HepG2 (cell line): Measurements from ENCODE around the gene SORBS2. TPM values are rescaled to one million over a fixed set of nuclear protein-coding genes. Genes with fewer than 3 reads are reported as not detected.

Source experiments
- ATAC-seq: fragments of 200-7000 bp; cut with Tn5 transposase; 3 replicates; pipeline ENCODE4 v1.9.1; 2020; ENCODE audit warnings: mild to moderate bottlenecking, moderate library complexity
- BruUV-seq: library from RNA; stranded (reverse); fragments of 400-500 nt; replicated peaks from 2 replicates; lab custom pipeline; 2021; lab: Mats Ljungman, UMichigan
- CTCF ChIA-PET: fragments of 300-600 bp; formaldehyde crosslinking; extraction: SDS; loops from one replicate; lab custom pipeline; 2021; ENCODE audit warnings: low total read pairs, inconsistent platforms, low intra/inter-chr PET ratio; lab: Yijun Ruan, JAX
- POLR2A ChIA-PET: fragments of 350-600 bp; sonication (Branson Sonifier 250); formaldehyde crosslinking; loops from one replicate; lab custom pipeline; 2020; ENCODE audit warnings: antibody characterized with exemption, inconsistent platforms; lab: Yijun Ruan, JAX
- DNase-seq: peaks from one replicate; pipeline ENCODE4 v3.0.0-alpha.2; 2015; ENCODE audit warnings: low spot score
- FAIRE-seq: peaks from 3 replicates; lab custom pipeline; 2011; peaks lifted over from hg19 to GRCh38; lab: Jason Lieb, UNC
- H2AFZ ChIP-seq: one replicate; pipeline ENCODE4 v1.6.1; 2011; ENCODE audit warnings: low read length, inconsistent platforms
- H3K27ac ChIP-seq: fragments of 300-600 bp; 3 replicates; pipeline ENCODE4 v1.8.0; 2011; ENCODE audit warnings: mixed run types, mild to moderate bottlenecking, mixed read lengths, low read length, inconsistent platforms; ENCODE audit not compliant: insufficient read depth; ENCODE audit errors: extremely low read length
- H3K27me3 ChIP-seq, 2 experiments: fragments of 200-600 bp in 1 of 2; 2 replicates in 1 of 2; 3 replicates in 1 of 2; pipeline versions ENCODE4 v1.6.0 to v1.8.0; 2011; ENCODE audit warnings: low read length in 2 of 2, mild to moderate bottlenecking in 2 of 2, moderate library complexity in 2 of 2, inconsistent platforms in 1 of 2; ENCODE audit not compliant: insufficient read depth in 2 of 2, control insufficient read depth in 1 of 2
- H3K36me3 ChIP-seq, 2 experiments: fragments of 200-600 bp in 1 of 2; replicated peaks in 1 of 2; 2 replicates in 1 of 2; 3 replicates in 1 of 2; pipeline versions ENCODE4 v1.5.1 to v1.8.0; 2011; ENCODE audit warnings: low read length in 2 of 2, inconsistent platforms in 1 of 2; ENCODE audit not compliant: insufficient read depth in 2 of 2, control insufficient read depth in 1 of 2
- H3K4me1 ChIP-seq: 2 replicates; pipeline ENCODE4 v1.5.1; 2012; ENCODE audit warnings: low read length, inconsistent platforms; ENCODE audit not compliant: insufficient read depth
- H3K4me2 ChIP-seq: 2 replicates; pipeline ENCODE4 v1.6.0; 2011; ENCODE audit warnings: low read depth, low read length, inconsistent platforms
- H3K4me3 ChIP-seq, 3 experiments: fragments of 200-600 bp in 1 of 3; sonication (generic), shearing (Covaris generic) in 1 of 3; replicated peaks in 1 of 3; 2 replicates each; pipeline ENCODE4 v1.5.1; 2011 to 2016; ENCODE audit warnings: low read length in 3 of 3, inconsistent platforms in 2 of 3, low read depth in 2 of 3, mild to moderate bottlenecking in 2 of 3, control low read depth in 1 of 3, mixed read lengths in 1 of 3; ENCODE audit not compliant: insufficient read depth in 1 of 3
- H3K79me2 ChIP-seq: one replicate; pipeline ENCODE4 v1.6.1; 2011; ENCODE audit warnings: low read length, inconsistent platforms; ENCODE audit not compliant: insufficient read depth
- H3K9ac ChIP-seq: 2 replicates; pipeline ENCODE4 v1.6.0; 2011; ENCODE audit warnings: mild to moderate bottlenecking, low read depth, low read length, inconsistent platforms; ENCODE audit not compliant: insufficient read depth
- H3K9me3 ChIP-seq: 2 replicates; pipeline ENCODE4 v1.5.1; 2012; ENCODE audit warnings: mild to moderate bottlenecking, low read length
- H4K20me1 ChIP-seq: 2 replicates; pipeline ENCODE4 v1.6.0; 2011; ENCODE audit warnings: inconsistent platforms, mild to moderate bottlenecking, low read length, moderate library complexity; ENCODE audit not compliant: insufficient read depth
- ARNT ChIP-seq: fragments of 450-650 bp; IDR thresholded peaks from 2 replicates; pipeline ENCODE4 v1.6.1; 2017
- CHD2 ChIP-seq: IDR thresholded peaks from 2 replicates; pipeline ENCODE4 v1.6.1; 2011; ENCODE audit warnings: low read depth, low read length, improper control_type of control experiment
- NCOA5 ChIP-seq: sonication (generic); formaldehyde crosslinking; IDR thresholded peaks from 2 replicates; pipeline ENCODE4 v1.4.0; 2020; ENCODE audit warnings: missing genetic modification reagents
- POGZ ChIP-seq: sonication (generic); formaldehyde crosslinking; IDR thresholded peaks from 2 replicates; pipeline ENCODE4 v1.4.0; 2020; ENCODE audit warnings: mild to moderate bottlenecking, missing genetic modification reagents
- TCF7 ChIP-seq: sonication (generic); IDR thresholded peaks from 2 replicates; pipeline ENCODE4 v1.6.1; 2016; ENCODE audit warnings: antibody characterized with exemption, low read depth
- ZBTB1 ChIP-seq: sonication (generic); formaldehyde crosslinking; IDR thresholded peaks from 2 replicates; pipeline ENCODE4 v1.4.0; 2020; ENCODE audit warnings: missing genetic modification reagents, borderline replicate concordance
- ZNF274 ChIP-seq: sonication (generic); formaldehyde crosslinking; IDR thresholded peaks from 2 replicates; pipeline ENCODE4 v1.5.1; 2020; ENCODE audit warnings: mild to moderate bottlenecking, missing genetic modification reagents
- ZNF749 ChIP-seq: sonication (generic); formaldehyde crosslinking; IDR thresholded peaks from 2 replicates; pipeline ENCODE4 v1.8.0; 2022; ENCODE audit warnings: mild to moderate bottlenecking, missing genetic modification reagents, moderate library complexity, borderline replicate concordance
- ZNF781 ChIP-seq: sonication (generic); formaldehyde crosslinking; IDR thresholded peaks from 2 replicates; pipeline ENCODE4 v1.5.1; 2020; ENCODE audit warnings: borderline replicate concordance, mild to moderate bottlenecking, missing genetic modification reagents; ENCODE audit errors: not compliant biosample characterization
- WGBS: methylation state at CpG from one replicate; pipeline ENCODE4 v1.1.6; 2017; ENCODE audit warnings: low lambda C conversion rate; 5-methylcytosine and 5-hydroxymethylcytosine counted together
- in situ Hi-C: cut with HindIII; loops from 2 replicates; pipeline ENCODE4 v1.10.0; 2017; ENCODE audit warnings: low pct_unique_long_range_greater_than_20kb; ENCODE audit not compliant: extremely low pct_ligation_motif_present
- intact Hi-C: fragments of 100-400 bp; cut with micrococcal nuclease; formaldehyde crosslinking; loops from one replicate; pipeline ENCODE4 v1.10.0; 2022; ENCODE audit not compliant: unreplicated experiment
- polyA plus RNA-seq, 8 experiments: library from polyadenylated mRNA; depleted of rRNA in 3 of 8; stranded (reverse) in 7 of 8; unstranded in 1 of 8; fragments of >200 nt; fragmentation: Illumina TruSeq in 4 of 8; extraction: Trizol in 4 of 8; gene quantifications; 2 replicates each; pipeline versions ENCODE4 v1.2.1 to v1.2.3, GENCODE V29; 2011 to 2016; ENCODE audit warnings: low read depth in 4 of 8, missing spikeins in 1 of 8, mixed read lengths in 1 of 8; ENCODE audit not compliant: insufficient read depth in 1 of 8
- total RNA-seq, 5 experiments: library from RNA; depleted of rRNA; stranded (reverse); fragments of >200 nt; fragmentation: Illumina TruSeq; extraction: Trizol; gene quantifications; 2 replicates each; pipeline ENCODE4 v1.2.3, GENCODE V29; 2016; ENCODE audit warnings: low read depth in 1 of 5
- TF ChIP-seq, protein P1 (sequence below): sonication (generic); formaldehyde crosslinking; IDR thresholded peaks from 2 replicates; pipeline ENCODE4 v1.8.1; 2023; ENCODE audit warnings: missing genetic modification reagents, inconsistent platforms, borderline replicate concordance
- TF ChIP-seq, protein P2 (sequence below): IDR thresholded peaks from 2 replicates; pipeline ENCODE4 v1.6.1; 2016
- TF ChIP-seq, protein P3 (sequence below): sonication (generic); formaldehyde crosslinking; IDR thresholded peaks from 2 replicates; pipeline ENCODE4 v1.8.0; 2022; ENCODE audit warnings: missing genetic modification reagents, mild to moderate bottlenecking, moderate library complexity, borderline replicate concordance

Gene SORBS2
- total and polyA plus RNA-seq, 2 of the 13 experiments (the other 11 are each of a cell fraction or from before 2014, with no cell fraction given) = 25.0 to 80.5 TPM

DNA sequence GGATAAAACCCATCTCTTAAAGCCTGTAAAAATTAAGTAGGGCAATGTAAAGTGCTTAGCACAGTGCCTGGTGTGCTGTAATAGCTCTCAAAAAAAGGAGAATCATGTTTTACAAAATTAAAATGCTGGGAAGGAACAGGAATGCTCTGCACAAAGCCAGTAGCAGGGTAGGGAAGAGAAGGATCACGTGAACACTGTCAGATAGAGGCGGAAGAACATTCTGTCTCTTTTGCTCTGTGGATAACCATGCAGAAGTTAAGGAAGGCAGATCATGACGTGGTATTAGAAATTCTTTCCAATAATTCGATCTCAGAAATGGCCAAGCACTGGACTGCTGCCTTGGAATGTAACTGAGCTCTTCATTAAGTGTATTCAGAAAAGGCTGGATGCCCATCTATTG is 140.5 kb downstream of the SORBS2 start:
- intact Hi-C loops (no loop called here), in situ Hi-C loops (no loop called here)
- FAIRE-seq (no peak), ATAC-seq (no peak), DNase-seq (no peak)
- BruUV-seq = no TSS peak
- Histone ChIP-seq H3K4me2 (no peak overlapping the region), H3K4me1 (no peaks in the 10 kb centered on the region), H3K9ac (no peak overlapping the region), H2AFZ (no peak overlapping the region), H3K36me3 (peaks cover 6 to 30% of the 10 kb centered on the region in 2 experiments; a peak in 4 of 5 replicates), H4K20me1 (no peaks in the 10 kb centered on the region), H3K4me3 (no peak overlapping the region), H3K9me3 (no peaks in the 10 kb centered on the region), H3K27ac (no peak overlapping the region), H3K79me2 (no peaks in the 10 kb centered on the region), H3K27me3 (no peaks in the 10 kb centered on the region)
- CTCF ChIA-PET = no interaction called here
- 98% methylated on average over 4 of the region's 4 CpGs for WGBS
- POLR2A ChIA-PET = no interaction called here
- TF ChIP-seq TCF7 (no peak), POGZ (CRISPR knock-in tag) (no peak), ZNF781 (no peak), ZNF274 (CRISPR knock-in tag) (no peak), ZBTB1 (CRISPR knock-in tag) (no peak)
- TF ChIP-seq, protein P1, sequence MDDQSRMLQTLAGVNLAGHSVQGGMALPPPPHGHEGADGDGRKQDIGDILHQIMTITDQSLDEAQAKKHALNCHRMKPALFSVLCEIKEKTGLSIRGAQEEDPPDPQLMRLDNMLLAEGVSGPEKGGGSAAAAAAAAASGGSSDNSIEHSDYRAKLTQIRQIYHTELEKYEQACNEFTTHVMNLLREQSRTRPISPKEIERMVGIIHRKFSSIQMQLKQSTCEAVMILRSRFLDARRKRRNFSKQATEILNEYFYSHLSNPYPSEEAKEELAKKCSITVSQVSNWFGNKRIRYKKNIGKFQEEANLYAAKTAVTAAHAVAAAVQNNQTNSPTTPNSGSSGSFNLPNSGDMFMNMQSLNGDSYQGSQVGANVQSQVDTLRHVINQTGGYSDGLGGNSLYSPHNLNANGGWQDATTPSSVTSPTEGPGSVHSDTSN (CRISPR knock-in tag) = no peak

DNA sequence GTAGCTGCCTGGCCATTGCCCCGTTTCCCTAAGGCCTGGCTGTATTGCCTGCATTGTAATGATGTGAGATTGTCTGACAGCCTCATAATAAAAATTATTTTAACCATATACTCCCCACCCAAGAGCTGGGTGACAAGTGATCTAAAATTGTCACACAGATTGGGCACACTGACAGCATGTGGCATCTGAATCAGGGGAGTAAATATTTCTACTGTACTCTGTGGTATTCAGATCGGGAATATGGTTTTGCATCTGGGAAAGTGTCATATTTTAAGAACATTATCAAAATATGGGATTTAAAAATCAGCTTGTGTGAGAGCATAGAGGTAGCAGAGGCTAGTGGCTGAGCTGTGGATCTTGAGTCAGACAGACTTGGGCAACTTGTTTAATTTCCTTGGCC is 140.9 kb downstream of the SORBS2 start:
- POLR2A ChIA-PET = no interaction called here
- Histone ChIP-seq H3K4me3 (no peak overlapping the region), H4K20me1 (no peaks in the 10 kb centered on the region), H3K36me3 (peaks cover 6 to 31% of the 10 kb centered on the region in 2 experiments; a peak in 4 of 5 replicates), H3K27ac (no peak overlapping the region), H3K9me3 (no peaks in the 10 kb centered on the region), H3K4me2 (no peak overlapping the region), H3K79me2 (no peaks in the 10 kb centered on the region), H3K9ac (no peak overlapping the region), H2AFZ (no peak overlapping the region), H3K27me3 (no peaks in the 10 kb centered on the region), H3K4me1 (no peaks in the 10 kb centered on the region)
- WGBS = 95% methylated on average over 2 of the region's 2 CpGs
- ATAC-seq = no peak
- no TSS peak for BruUV-seq
- DNase-seq = no peak
- in situ Hi-C loops = no loop called here
- intact Hi-C loops = no loop called here
- CTCF ChIA-PET = no interaction called here
- FAIRE-seq = no peak
- TF ChIP-seq CHD2 (no peak), NCOA5 (CRISPR knock-in tag) (no peak), ARNT (no peak), ZNF749 (CRISPR knock-in tag) (no peak)
- TF ChIP-seq, protein P2, sequence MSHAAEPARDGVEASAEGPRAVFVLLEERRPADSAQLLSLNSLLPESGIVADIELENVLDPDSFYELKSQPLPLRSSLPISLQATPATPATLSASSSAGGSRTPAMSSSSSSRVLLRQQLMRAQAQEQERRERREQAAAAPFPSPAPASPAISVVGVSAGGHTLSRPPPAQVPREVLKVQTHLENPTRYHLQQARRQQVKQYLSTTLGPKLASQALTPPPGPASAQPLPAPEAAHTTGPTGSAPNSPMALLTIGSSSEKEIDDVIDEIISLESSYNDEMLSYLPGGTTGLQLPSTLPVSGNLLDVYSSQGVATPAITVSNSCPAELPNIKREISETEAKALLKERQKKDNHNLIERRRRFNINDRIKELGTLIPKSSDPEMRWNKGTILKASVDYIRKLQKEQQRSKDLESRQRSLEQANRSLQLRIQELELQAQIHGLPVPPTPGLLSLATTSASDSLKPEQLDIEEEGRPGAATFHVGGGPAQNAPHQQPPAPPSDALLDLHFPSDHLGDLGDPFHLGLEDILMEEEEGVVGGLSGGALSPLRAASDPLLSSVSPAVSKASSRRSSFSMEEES = no peak
- TF ChIP-seq, protein P3, sequence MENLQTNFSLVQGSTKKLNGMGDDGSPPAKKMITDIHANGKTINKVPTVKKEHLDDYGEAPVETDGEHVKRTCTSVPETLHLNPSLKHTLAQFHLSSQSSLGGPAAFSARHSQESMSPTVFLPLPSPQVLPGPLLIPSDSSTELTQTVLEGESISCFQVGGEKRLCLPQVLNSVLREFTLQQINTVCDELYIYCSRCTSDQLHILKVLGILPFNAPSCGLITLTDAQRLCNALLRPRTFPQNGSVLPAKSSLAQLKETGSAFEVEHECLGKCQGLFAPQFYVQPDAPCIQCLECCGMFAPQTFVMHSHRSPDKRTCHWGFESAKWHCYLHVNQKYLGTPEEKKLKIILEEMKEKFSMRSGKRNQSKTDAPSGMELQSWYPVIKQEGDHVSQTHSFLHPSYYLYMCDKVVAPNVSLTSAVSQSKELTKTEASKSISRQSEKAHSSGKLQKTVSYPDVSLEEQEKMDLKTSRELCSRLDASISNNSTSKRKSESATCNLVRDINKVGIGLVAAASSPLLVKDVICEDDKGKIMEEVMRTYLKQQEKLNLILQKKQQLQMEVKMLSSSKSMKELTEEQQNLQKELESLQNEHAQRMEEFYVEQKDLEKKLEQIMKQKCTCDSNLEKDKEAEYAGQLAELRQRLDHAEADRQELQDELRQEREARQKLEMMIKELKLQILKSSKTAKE (CRISPR knock-in tag) = no peak
